GM18502 (cell line): ENCODE data around the gene BARX2.
"Not testable (repeated sequence)": the region's sequence is repeated elsewhere in the genome, so short reads cannot be mapped to it uniquely, and the experiment has no call there.

Source experiments
- ATAC-seq: cut with Tn5 transposase; IDR thresholded peaks from one replicate; pipeline ENCODE4 v1.9.1; 2021; ENCODE audit warnings: mild to moderate bottlenecking; ENCODE audit not compliant: unreplicated experiment, poor library complexity

The BARX2 gene, protein sequence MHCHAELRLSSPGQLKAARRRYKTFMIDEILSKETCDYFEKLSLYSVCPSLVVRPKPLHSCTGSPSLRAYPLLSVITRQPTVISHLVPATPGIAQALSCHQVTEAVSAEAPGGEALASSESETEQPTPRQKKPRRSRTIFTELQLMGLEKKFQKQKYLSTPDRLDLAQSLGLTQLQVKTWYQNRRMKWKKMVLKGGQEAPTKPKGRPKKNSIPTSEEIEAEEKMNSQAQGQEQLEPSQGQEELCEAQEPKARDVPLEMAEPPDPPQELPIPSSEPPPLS

DNA sequence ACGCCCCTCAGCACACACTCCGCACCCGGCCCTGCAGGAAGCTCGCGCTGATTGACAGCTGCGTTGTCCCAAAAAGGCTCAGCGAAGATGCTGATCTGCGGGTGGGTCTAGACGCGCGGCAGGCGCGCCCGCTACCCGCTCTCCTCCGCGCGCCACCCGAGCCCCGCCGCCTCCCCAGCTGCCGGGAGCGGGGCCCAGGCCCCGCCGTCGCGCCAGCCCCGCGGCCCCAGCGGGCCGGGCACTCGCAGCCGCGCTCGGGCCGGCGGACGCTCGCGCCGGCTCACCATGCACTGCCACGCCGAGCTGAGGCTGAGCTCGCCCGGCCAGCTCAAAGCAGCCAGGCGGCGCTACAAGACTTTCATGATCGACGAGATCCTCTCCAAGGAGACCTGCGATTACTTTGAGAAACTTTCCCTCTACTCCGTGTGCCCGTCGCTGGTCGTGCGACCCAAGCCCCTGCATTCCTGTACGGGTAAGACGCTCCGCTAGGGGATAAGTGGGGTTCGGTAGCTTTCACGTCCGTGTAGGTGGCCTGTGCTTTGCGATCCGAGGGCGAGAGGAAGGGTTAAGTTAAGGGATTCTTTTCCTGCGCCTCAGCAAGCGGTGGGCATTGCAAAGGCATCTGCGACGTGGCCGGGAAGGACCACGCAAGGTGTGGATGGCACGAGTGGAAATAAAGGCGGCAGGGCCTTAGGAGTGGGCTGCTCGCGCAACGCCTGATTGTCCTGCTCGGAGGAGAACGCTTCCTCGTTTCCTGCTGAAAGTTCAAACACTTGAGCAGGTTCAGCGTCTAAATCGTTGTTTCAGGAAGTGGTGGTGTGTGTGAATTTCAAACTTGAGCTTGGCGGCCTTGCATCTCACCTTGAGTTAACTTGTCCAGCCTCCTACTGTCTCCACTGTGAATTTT is at the start of gene BARX2:
TSS of gene BARX2 (plus strand) at position 98 of the 907 bp plus-strand sequence. CDS start at position 286, 188 bp downstream.
- ATAC-seq = no peak

DNA sequence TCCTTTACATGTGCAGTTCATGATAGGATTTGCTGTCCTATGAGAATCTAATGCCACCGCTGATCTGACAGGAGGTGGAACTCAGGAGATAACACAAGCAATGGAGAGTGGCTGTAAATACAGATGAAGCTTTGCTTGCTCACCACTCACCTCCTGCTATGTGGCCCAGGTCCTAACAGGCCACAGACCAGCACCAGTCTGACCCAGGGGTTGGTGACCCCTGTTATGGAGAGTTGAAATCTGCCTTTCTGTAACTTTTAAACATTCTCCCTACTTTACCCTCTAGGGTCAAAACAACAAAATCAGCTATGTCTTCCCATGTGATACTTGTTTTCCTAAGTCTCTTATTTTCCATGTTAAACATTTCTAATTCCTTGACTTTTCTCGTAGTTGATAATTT is 48.7 kb upstream of the BARX2 start:
- ATAC-seq = no peak

DNA sequence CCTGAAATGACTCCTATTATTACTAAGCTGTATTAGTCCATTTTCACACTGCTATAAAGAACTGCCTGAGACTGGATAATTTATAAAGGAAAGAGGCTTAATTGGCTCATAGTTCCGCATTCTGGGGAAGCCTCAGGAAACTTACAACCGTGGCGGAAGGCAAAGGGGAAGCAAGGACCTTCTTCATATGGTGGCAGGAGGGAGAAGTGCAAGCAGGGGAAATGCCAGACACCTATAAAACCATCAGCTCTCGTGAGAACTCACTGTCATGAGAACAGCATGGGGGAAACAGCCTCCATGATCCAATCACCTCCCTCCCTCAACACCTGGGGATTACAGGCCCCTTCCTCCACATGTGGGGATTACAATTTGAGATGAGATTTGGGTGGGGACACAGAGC is 47.9 kb upstream of the BARX2 start:
- not testable (repeated sequence) for ATAC-seq

DNA sequence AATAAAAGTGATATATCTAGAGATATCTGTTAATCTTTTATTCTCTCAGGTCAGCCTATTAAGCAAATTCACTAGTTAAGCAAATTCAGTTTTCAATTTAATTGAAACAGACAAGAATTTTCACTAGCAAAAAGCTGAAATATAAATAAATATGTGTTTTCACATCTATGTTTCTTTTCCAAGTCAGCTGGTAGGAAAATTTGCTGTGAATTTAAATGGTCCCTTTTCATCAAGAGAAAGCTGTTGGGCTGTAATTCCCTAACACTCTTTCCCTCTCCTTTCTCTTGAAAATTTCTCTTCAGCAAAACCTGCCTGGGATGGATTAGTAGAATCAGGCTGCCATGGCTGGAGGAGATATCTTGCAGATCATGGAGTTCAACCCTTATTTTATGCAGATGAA is 46.9 kb upstream of the BARX2 start:
- ATAC-seq = no peak

DNA sequence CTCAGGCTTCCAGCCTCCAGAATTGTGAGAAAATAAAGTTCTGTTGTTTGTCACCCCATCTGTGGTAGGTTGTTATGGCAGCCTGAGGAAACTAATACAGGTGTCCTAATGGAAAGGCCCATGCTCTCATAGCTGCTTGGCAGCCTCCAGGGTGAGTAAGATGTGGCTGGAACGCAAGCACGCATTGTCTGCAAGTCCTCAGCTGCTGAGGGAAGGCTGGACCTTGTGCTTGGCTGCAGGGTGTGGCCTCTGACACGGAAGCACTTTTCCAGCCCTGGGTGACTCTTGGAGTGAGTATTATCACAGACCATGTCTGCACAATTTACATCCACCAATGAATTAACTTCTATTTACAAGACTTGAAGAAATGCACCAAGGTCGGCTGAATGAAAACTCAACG is 44.4 kb upstream of the BARX2 start:
- no peak for ATAC-seq

DNA sequence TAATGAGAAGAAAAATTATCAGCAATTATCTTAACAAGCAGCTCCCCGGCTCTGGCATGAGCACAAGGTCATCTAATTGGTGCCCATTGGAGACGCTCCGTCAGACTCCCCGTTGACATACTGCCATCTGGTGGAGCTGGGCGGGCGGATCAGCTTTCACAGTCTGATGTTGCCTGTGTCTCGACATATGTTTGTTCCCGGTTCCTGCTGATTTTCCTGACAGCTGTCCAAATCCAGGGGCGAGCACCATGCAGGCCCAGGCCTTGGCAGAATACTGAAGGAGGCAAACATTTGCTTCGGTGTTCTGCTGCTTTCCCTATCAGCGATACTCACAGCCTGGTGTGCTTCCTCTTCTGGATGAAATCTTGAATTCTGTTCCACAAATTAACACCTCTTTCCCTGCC is 43.8 kb upstream of the BARX2 start:
- ATAC-seq = peak; percentile 85

DNA sequence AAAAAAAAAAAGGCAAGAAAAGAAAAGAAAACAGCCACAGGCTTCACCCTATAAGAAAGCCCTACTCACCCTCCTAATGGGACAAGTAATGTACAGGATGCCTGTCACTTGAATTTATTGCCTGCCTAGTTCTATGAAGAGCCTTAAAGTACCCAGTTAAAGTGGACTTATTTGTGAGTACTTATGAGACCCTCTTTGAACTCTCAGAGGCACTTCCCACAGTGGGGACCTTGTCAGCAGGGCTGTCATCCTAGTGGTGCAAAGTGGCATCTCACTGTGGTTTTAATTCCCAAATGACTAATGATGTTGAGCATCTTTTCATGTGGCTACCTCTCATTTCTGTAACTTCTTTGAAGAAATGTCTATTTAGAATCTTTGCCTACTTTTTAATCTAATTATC is 41.8 kb upstream of the BARX2 start:
- no peak for ATAC-seq

DNA sequence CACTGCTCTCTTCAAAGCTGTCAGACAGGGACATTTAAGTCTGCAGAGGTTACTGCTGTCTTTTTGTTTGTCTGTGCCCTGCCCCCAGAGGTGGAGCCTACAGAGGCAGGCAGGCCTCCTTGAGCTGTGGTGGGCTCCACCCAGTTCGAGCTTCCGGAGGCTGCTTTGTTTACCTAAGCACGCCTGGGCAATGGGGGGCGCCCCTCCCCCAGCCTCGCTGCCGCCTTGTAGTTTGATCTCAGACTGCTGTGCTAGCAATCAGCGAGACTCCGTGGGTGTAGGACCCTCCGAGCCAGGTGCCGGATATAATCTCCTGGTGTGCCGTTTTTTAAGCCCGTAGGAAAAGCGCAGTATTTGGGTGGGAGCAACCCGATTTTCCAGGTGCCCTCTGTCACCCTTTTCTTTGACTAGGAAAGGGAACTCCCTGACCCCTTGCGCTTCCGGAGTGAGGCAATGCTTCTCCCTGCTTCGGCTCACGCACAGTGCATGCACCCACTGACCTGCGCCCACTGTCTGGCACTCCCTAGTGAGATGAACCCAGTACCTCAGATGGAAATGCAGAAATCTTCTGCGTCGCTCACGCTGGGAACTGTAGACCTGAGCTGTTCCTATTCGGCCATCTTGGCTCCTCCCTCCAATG is 31.2 kb upstream of the BARX2 start:
- not testable (repeated sequence) for ATAC-seq

DNA sequence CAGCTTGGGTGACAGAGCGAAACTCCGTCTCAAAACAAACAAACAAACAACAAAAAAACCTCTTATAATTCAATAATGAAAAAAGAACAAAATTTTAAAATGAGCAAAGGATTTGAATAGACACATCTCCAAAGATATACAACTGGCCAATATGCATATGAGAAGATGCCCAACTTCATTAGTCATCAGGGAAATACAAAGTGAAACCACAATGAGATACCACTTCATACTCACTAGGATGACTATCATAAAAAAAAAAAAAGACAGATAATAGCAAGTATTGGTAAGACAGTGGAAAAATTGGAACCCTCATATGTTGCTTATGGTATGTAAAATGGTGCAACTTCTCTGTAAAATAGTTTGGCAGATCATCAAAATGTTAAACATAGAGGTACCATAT is 28.7 kb upstream of the BARX2 start:
- ATAC-seq = no peak

DNA sequence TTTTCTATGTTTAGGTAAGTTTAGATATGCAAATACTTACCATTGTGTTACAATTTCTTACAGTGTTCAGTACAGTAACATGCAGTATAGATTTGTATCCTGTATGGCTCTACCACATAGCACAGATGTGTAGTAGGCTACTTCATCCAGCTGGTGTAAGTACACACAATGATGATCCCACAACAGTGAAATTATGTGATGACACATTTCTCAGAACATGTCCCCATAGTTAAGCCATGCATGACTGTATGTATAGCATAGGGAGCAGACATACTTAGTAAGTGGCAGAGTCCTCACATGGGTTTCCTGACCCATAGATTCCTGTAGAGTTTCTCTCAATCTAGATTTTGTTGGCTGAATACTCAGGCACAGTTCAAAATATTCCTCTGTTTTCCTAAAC is 26.8 kb upstream of the BARX2 start:
- no peak for ATAC-seq

DNA sequence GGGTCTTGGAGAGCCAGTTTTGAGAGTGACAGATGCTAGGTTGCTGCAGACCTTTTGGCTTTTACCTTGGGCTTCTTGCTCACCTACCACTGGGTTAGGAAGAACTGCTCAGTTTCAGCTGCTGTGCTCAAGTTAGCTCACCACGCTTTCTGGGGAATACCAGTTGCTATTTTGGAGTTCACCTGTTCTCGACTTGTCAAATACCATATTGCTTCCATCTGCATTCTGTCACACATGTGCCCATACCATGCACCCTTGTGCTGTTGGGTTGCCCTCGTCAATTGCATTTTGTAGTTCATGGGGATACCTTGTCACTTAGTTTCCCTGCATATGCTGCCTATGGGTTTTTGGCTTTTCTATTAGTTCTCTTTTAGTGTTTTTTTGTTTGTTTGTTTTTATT is 23.0 kb upstream of the BARX2 start:
- ATAC-seq = no peak

DNA sequence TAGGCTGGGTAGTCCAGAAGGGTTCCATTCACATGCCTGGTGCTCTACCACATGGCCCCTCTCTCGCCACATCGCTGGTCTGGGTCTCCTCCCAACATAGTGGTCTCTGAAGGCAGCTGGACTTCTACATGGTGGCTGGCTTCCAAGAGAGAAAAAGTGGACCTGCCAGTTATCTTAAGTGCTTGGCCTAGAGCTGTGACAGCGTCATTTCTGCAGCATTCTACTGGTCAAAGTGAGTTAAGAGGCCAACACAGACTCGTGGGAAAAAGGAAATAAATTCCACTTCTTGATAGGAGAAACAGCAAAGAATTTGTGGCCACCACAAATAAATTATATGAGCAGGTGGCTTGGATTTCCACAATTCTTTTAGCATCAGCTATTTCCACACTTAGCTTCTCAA is 21.0 kb upstream of the BARX2 start:
- no peak for ATAC-seq

DNA sequence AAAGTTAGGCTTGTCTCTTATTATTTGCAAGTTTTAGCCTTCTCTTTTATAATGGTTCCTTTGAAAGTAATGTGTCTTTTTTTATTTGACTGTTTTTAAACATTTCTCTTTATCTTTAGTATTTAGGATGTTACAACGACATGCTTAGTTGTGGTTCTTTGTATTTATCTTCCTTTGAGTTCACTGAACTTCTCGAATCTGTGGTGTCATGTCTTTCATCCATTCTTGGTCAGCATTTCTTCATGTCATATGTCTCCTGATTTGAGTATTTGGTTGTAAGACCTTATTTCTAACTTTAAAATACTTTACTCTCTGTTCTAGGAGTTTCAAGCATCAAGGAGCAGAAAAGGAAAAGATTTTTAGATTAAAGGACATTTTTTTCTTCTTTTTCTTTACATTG is 15.9 kb upstream of the BARX2 start:
- no peak for ATAC-seq

DNA sequence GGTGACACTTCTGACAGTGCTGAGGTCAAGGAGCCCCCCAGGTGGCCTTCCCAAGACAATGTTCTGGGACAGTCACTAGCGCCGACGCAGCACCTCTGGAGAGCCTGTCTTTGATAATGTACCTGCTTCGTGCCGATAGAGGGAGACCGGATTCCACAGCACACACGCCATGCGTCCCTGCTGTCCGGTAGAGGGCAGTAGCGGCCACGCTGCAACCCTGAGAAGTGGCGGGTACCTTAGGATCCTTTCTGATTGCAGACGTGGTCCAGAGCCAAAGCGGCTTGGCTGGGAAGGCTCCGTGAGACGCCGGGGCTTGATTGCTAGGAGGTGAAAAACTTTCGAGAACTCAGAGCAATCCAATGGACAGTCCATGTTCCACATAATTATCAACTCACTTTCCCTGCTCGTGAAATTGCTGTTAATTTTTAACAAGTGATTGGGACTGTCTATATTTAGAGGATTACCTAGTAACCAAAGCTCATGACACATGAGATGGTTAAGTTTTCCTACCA is 11.4 kb upstream of the BARX2 start:
- peak; percentile 100 for ATAC-seq

DNA sequence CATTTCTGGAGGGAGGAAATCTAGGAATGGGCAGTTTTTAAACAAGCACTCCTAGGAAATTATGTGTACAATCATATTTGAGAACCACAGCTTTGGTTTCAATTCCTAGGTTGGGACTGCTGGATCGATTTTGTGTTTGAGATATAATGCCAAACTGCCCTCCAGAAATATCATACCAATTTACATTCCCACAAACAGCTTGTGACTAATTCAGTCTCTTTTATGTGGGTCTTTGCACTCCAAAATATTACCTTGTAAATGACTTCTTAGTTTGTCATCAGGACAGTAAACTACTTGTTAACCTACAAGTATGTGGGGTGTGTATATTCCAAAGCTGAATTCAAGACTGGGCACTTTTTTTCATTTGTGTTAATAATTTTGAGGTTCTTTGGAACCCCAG is 9.8 kb upstream of the BARX2 start:
- no peak for ATAC-seq

DNA sequence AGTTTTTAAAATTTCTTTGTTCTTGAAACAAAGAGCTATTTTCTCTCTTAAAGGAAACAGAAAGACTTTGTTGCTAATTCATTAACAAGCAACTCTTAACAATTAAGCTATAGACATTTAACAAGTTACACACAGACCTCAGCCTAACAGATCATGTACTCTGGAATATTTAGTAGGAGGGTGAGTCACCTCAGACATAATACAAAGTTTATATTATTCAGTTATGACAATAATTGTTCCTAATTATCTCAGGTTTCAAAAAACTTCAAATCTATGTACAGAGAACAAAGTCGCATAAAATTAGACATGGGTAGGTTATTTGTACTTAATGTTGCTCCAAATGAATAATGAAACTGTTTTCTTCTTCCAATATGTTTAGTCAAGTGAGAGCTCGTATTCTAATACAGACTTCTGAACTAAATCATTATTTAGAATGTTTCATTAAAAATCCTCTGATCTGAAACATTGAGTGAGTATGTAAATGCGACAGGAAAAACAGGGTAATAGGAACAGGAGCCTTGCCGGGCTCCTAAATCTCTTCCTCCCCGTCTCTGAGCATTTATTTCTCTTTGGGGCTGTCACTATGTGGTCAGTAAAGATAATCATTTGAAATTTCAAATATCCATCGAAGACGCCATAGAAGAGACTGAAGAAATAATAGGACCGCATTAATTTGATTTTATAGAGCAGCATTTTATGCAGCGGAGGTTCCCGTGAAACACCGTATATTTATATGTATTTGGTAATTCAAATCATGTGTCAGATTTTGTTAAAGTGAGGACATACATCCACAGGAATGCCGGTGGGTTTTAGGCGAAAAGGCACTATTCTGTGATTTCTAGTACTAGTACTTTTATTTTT is 8.7 kb upstream of the BARX2 start:
- no peak for ATAC-seq

DNA sequence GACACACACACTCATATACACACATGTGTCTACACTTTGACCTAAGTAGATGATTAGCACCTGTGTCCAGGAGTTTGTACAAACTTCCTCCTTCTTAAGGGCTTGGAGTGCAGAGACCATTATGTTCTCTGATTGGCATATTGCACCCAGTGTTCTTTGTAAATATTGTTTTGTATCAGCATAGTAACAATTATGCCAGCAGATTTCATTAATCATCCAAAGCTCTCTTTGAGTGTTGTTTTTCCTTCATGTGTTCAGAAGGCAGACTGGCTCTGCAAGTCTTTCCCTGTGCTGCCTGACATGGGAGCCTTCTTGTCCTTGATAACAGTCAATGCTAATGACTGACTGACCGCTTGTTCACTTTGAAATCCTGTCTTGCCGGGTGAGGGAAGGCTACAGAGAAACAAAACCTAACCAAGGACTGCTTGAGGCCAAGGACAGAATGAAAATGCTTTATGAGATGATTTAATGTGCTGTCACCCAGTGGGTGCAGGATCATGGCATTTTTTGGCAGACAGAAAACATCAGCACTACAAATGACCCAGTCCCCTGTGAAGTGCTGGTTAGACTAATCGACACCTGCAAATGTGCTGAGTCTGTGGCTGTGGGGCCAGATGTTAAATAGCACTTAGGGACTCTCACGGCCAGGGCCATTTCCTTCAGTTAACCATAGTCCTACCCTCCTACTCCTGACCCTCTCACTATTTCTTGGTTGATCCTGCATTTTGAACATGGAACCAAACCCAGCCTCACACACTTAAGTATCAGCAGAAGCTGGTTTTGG is 6.6 kb upstream of the BARX2 start:
- ATAC-seq = no peak

DNA sequence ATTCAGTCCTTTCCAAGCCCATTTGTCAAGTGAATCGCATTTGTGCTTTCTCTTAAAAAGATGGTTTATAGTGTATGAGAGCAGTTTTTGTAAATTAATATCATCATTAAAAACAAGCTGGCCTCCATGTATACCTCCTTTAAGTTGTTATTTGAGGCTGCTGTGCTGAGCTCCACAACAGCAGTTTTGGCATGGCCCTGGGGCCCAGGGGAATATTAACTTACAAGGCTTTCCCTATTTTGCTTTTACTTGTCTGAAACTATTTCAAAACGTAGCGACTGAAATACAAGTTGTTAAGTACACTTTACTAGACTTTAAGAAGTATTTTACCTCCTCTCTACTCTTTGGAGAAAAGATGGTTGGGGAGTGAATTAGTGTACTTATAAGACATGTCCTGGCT is 4.9 kb upstream of the BARX2 start:
- ATAC-seq = no peak
